H7 (cell line): ENCODE data around the gene OSM. TPM values are rescaled to one million over a fixed set of nuclear protein-coding genes. Genes with fewer than 3 reads are reported as not detected.

Experiments used
- DNase-seq: peaks from one replicate; pipeline ENCODE4 v3.0.0; 2012
- H3K27me3 ChIP-seq: 2 replicates; pipeline ENCODE4 v1.6.0; 2011; ENCODE audit warnings: mild to moderate bottlenecking, low read length; ENCODE audit not compliant: control insufficient read depth, insufficient read depth
- H3K36me3 ChIP-seq: replicated peaks from 2 replicates; pipeline ENCODE4 v1.5.1; 2011; ENCODE audit warnings: low read length; ENCODE audit not compliant: control insufficient read depth, insufficient read depth
- H3K4me3 ChIP-seq: 2 replicates; pipeline ENCODE4 v1.5.1; 2011; ENCODE audit warnings: low read depth, mild to moderate bottlenecking, control low read depth, low read length, moderate library complexity; ENCODE audit not compliant: insufficient read depth
- total RNA-seq: library from RNA; depleted of rRNA; stranded (reverse); fragments of >200 nt; shearing (Covaris generic); gene quantifications from 2 replicates; pipeline ENCODE4 v1.2.3, GENCODE V29; 2014

The OSM gene
- total RNA-seq, 1 experiment from 2014 or later = not detected

- H3K27me3 ChIP-seq = no peaks in the 10 kb centered on the region
- no peak for DNase-seq
- no peaks in the 10 kb centered on the region for H3K36me3 ChIP-seq
- H3K4me3 ChIP-seq = no peak overlapping the region
These were observed 36.3 kb downstream of the OSM start for GRCh38 chr22:30230330-30230729.

DNA sequence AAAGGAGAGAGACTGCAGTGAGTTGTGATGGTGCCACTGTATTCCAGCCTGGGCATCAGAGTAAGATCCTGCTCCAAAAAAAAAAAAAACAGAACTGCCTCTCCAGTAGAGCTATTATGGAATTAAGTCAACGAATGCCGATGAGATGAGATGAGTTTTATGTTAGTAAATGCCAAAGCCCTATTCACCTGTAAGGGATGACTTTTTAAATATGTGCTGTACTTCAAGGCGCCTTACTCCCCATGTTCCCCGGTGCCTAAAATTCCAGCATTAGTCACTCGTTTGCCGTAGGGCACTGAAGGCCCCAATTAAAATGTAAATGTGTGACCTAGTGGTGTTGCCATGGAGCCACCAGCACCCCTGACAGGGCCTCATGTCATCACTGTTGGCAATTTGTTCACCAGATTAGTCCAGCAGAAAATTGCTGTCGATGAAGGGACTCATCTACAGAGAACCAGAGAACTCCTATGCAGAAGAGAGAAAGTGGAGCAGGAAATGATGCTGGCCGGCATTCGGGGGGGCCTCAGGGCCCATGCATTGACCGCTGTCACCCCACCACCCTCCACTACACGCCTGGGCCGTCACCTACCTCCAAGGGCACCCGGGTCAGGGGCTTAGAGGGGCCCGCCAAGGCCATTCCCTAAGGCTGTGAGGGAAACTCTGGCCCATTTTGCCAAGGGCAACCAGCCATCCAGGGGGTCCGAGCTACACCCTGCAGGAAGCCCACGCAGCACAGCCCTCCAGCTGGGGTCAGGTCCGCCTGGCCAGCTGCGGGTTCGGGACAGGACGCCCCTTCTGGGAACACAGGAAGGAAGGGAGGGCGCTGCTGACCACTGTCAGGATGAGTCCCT is 37.9 kb downstream of the OSM start:
- H3K27me3 ChIP-seq = no peaks in the 10 kb centered on the region
- DNase-seq = no peak
- no peaks in the 10 kb centered on the region for H3K36me3 ChIP-seq
- no peak overlapping the region for H3K4me3 ChIP-seq

GRCh38 chr22:30227438-30228228 is 39.0 kb downstream of the OSM start:
- no peaks in the 10 kb centered on the region for H3K36me3 ChIP-seq
- no peak for DNase-seq
- no peaks in the 10 kb centered on the region for H3K27me3 ChIP-seq
- no peak overlapping the region for H3K4me3 ChIP-seq

GRCh38 chr22:30226192-30226832 is 40.3 kb downstream of the OSM start:
- DNase-seq = no peak
- H3K4me3 ChIP-seq = no peak overlapping the region
- no peaks in the 10 kb centered on the region for H3K27me3 ChIP-seq
- no peaks in the 10 kb centered on the region for H3K36me3 ChIP-seq

DNA sequence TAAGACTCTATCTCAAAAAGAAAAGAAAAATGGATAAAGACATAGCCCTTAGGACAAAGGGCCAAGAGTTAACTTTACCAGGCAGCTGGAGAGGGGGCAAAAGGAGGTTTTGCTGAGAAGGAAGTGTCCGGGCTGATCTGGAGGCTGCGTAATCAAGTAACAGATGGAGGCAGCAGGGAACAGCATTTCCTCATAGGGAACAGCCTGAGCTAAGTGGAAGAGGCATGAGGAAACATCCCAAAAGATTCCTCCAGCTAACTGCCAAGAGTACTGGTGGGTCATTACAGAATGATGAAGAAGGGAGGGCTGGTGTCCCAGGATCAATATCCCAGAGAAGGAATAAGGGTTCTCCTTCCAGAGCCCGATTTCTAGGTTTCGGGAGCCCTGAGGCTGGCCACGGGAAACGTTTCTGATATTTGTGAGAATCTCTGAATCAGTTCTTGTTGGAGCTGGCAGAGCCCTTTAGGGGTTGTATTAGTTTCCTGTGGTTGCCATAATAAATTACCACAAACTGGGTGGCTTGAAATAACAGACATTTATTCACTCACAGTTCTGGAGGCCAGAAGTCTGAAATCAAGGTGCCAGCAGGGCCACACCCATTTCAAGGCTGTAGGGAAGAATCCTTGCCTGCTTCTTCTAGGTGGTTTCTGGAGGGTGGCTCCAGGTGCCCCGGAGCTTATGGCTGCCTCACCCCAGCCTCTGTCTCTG is 41.3 kb downstream of the OSM start:
- Histone ChIP-seq H3K36me3 (no peaks in the 10 kb centered on the region), H3K27me3 (no peaks in the 10 kb centered on the region), H3K4me3 (no peak overlapping the region)
- no peak for DNase-seq

DNA sequence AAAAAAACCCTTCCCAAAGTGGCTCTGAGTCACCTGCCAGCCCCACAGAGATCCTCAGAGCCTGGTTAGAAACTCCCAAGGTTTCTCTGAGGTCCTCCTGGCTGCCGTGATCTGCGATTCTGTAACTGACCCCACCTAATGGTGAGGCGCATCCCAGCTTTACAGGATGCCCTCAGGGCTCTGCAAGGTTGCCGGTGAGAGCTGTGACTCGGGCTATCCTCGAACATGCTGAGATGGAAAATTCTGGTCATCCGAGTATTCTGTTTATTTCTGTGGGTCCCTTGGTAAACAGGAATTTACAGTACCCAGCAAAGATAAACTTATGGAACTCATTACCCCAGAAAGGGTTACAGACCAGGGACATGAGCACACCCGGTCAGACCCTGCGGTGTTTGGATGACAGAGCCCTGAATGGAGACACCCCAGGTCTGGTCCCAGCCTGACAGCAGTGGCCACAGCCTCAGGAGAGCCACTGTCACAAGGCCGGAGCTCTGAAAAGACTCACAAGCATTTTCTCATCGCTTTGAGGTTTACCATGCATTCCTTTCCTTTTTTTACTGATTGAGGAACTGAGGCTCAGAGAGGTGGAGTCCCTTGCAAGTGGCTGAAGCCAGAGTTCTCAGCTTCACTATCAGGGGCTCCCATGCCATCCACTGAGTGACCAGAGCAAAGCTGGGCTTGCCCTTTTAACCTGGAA is 42.3 kb downstream of the OSM start:
- no peak for DNase-seq
- no peak overlapping the region for H3K4me3 ChIP-seq
- H3K27me3 ChIP-seq = no peaks in the 10 kb centered on the region
- H3K36me3 ChIP-seq = no peaks in the 10 kb centered on the region

GRCh38 chr22:30223303-30223702 is 43.3 kb downstream of the OSM start:
- H3K4me3 ChIP-seq = no peak overlapping the region
- H3K36me3 ChIP-seq = no peaks in the 10 kb centered on the region
- H3K27me3 ChIP-seq = no peaks in the 10 kb centered on the region
- DNase-seq = no peak

GRCh38 chr22:30222321-30222720 is 44.3 kb downstream of the OSM start:
- H3K27me3 ChIP-seq = no peaks in the 10 kb centered on the region
- DNase-seq = no peak
- H3K4me3 ChIP-seq = no peak overlapping the region
- H3K36me3 ChIP-seq = no peaks in the 10 kb centered on the region

DNA sequence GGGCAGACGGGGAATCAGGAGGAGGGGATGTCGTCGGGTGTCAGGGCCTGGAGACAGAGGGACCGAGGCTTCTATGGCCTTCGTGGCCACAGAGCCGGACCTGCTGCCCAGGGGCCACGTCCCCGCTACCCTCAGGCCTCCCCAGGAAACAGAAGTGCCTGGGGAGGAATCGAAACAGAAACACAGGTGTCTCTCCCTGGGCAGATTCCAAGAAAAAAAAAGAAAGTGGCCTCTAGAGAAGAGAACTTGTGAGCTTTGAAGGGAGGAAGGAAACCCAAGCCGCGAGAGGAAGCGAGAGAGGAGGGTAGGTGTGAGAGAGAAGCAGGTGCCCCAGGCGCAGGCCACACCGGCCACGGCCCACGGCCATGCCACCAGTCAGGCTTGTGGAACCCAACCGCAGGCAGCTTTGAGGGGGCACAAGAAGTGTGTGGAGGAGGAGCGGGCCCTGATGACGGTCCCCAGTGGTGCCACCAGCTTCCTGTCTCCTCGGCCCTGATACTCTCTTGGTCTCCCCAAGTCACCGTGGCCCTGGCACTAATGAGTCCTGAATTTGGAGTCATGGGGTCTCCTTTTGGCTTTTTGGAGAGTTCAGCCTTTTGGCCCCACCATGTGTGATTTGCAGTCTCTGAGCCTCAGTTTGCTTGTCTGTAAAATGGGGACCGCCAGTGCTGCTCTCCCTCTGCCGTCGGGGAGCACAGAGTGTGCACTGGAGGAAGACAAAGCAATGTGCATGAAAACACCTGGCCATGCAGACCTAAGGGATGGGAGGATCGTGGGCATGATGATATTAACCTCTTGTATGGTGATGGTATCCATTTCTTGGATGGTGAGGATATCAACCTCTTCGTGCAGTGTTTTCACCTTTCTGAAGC is 45.3 kb downstream of the OSM start:
- DNase-seq = no peak
- H3K4me3 ChIP-seq = no peak overlapping the region
- no peaks in the 10 kb centered on the region for H3K36me3 ChIP-seq
- H3K27me3 ChIP-seq = no peaks in the 10 kb centered on the region

GRCh38 chr22:30220338-30221012 is 46.2 kb downstream of the OSM start:
- Histone ChIP-seq H3K4me3 (no peak overlapping the region), H3K36me3 (no peaks in the 10 kb centered on the region), H3K27me3 (no peaks in the 10 kb centered on the region)
- no peak for DNase-seq

DNA sequence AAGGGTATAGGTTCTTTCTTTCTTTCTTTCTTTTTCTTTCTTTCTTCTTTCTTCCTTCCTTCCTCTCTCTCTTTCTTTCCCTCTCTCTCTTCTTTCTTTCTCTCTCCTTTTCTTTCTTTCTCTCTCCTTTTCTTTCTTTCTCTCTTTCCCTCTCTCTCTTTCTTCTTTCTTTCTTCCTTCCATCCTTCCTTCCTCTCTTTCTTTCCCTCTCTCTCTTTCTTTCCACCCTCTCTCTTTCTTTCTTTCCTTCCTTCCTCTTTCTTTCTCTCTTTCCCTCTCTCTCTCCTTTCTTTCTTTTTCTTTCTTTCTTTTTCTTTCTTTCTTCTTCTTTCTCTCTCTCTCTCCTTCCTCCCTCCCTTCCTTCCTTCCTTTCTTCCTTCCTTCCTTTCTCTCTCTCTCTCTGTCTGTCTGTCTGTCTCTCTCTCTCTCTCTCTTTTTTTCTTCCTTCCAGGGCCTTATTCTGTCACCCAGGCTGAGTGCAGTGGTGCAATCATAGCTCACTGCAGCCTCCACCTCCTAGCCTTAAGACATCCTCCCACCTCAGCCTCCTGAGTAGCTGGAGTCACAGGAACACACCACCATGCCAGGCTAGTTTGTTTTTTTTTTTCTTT is 46.9 kb downstream of the OSM start:
- Histone ChIP-seq H3K4me3 (no peak overlapping the region), H3K36me3 (no peaks in the 10 kb centered on the region), H3K27me3 (no peaks in the 10 kb centered on the region)
- DNase-seq = no peak

GRCh38 chr22:30219049-30219654 is 47.5 kb downstream of the OSM start:
- Histone ChIP-seq H3K4me3 (no peak overlapping the region), H3K36me3 (no peaks in the 10 kb centered on the region), H3K27me3 (no peaks in the 10 kb centered on the region)
- no peak for DNase-seq
